B cell (primary cell): ENCODE measurements around the gene RSPH6A. TPM values are rescaled to one million over a fixed set of nuclear protein-coding genes. Genes with fewer than 3 reads are reported as not detected.

Source experiments
- ATAC-seq: fragments of 200-7000 bp; cut with Tn5 transposase; one replicate; pipeline ENCODE4 v1.10.0; 2021; ENCODE audit warnings: low read depth, mild to moderate bottlenecking, moderate number of reproducible peaks, moderate library complexity
- CTCF ChIA-PET: fragments of 350-600 bp; sonication (Branson Sonifier 250); formaldehyde crosslinking; loops from one replicate; lab custom pipeline; 2021; ENCODE audit warnings: antibody characterized with exemption, inconsistent platforms; lab: Charles Lee
- POLR2A ChIA-PET: fragments of 350-600 bp; sonication (Branson Sonifier 250); formaldehyde crosslinking; loops from one replicate; lab custom pipeline; 2021; ENCODE audit warnings: antibody characterized with exemption; lab: Charles Lee
- DNase-seq: peaks from one replicate; pipeline ENCODE4 v3.0.0; 2013
- H2AFZ ChIP-seq: 2 replicates; pipeline ENCODE4 v1.6.1; 2012; ENCODE audit warnings: mild to moderate bottlenecking, low read depth, low read length; ENCODE audit not compliant: insufficient read depth, poor library complexity, severe bottlenecking
- H3K27ac ChIP-seq, 2 donors: 1 replicate in 1 of 2; 2 replicates in 1 of 2; pipeline ENCODE4 v1.5.1; 2012 to 2013; ENCODE audit warnings: low read length in 2 of 2, mild to moderate bottlenecking in 2 of 2, moderate library complexity in 1 of 2
- H3K27me3 ChIP-seq, 4 experiments: fragments of 200-600 bp in 1 of 4; sonication (generic) in 1 of 4; replicated peaks in 1 of 4; 1 replicate in 2 of 4; 2 replicates in 2 of 4; pipeline versions ENCODE4 v1.6.1 to v1.7.0; 2013 to 2016; ENCODE audit warnings: low read length in 3 of 4, mild to moderate bottlenecking in 2 of 4, mixed read lengths in 1 of 4, moderate library complexity in 1 of 4; ENCODE audit not compliant: insufficient read depth in 4 of 4, control insufficient read depth in 3 of 4; ENCODE audit errors: control extremely low read depth in 1 of 4
- H3K36me3 ChIP-seq, 2 experiments: replicated peaks in 1 of 2; 1 replicate in 1 of 2; 2 replicates in 1 of 2; pipeline versions ENCODE4 v1.6.1 to v1.7.1; 2013; ENCODE audit warnings: low read length in 1 of 2; ENCODE audit not compliant: insufficient read depth in 2 of 2, control insufficient read depth in 1 of 2; ENCODE audit errors: control extremely low read depth in 1 of 2, extremely low read depth in 1 of 2
- H3K4me1 ChIP-seq, 2 donors: fragments of 200-600 bp in 1 of 2; sonication (generic) in 1 of 2; 1 replicate in 1 of 2; 2 replicates in 1 of 2; pipeline versions ENCODE4 v1.5.1 to v1.6.1; 2013 to 2017; ENCODE audit warnings: low read length in 2 of 2; ENCODE audit not compliant: control insufficient read depth in 2 of 2, insufficient read depth in 2 of 2
- H3K4me2 ChIP-seq: replicated peaks from 2 replicates; pipeline ENCODE3; 2012; ENCODE audit warnings: mild to moderate bottlenecking, low read depth, low read length; ENCODE audit not compliant: poor library complexity, severe bottlenecking
- H3K4me3 ChIP-seq, 5 experiments: fragments of 200-600 bp in 1 of 5; sonication (generic) in 1 of 5; 1 replicate in 3 of 5; 2 replicates in 2 of 5; pipeline versions ENCODE4 v1.5.1 to v1.7.0; 2011 to 2016; ENCODE audit warnings: low read length in 4 of 5, mild to moderate bottlenecking in 4 of 5, low read depth in 2 of 5, control low read depth in 1 of 5, moderate library complexity in 1 of 5; ENCODE audit not compliant: insufficient read depth in 1 of 5; ENCODE audit errors: control extremely low read depth in 1 of 5, extremely low read depth in 1 of 5
- H3K79me2 ChIP-seq: fragments of 200-600 bp; sonication (generic); one replicate; pipeline ENCODE4 v1.6.0; 2016; ENCODE audit warnings: low read length; ENCODE audit not compliant: control insufficient read depth, insufficient read depth
- H3K9ac ChIP-seq: fragments of 200-600 bp; sonication (generic); 2 replicates; pipeline ENCODE4 v1.6.1; 2017; ENCODE audit warnings: mild to moderate bottlenecking, low read length, moderate library complexity
- H3K9me3 ChIP-seq, 3 donors: one replicate each; pipeline versions ENCODE4 v1.6.1 to v1.7.1; 2013; ENCODE audit warnings: low read length in 2 of 3; ENCODE audit not compliant: control insufficient read depth in 2 of 3, insufficient read depth in 1 of 3; ENCODE audit errors: control extremely low read depth in 1 of 3
- H4K20me1 ChIP-seq: 2 replicates; pipeline ENCODE4 v1.6.0; 2012; ENCODE audit warnings: mild to moderate bottlenecking, low read length; ENCODE audit not compliant: insufficient read depth, control insufficient read depth, poor library complexity, severe bottlenecking
- H3K27ac Mint-ChIP-seq: one replicate; pipeline ENCODE4 v1.8.0; 2021; ENCODE audit warnings: mixed read lengths
- H3K27me3 Mint-ChIP-seq: one replicate; pipeline ENCODE4 v1.8.0; 2021; ENCODE audit warnings: mixed read lengths
- H3K4me1 Mint-ChIP-seq: one replicate; pipeline ENCODE4 v1.8.0; 2021; ENCODE audit warnings: mixed read lengths
- H3K4me3 Mint-ChIP-seq: one replicate; pipeline ENCODE4 v1.8.0; 2021; ENCODE audit warnings: mixed read lengths
- H3K9me3 Mint-ChIP-seq: one replicate; pipeline ENCODE4 v1.8.0; 2022; ENCODE audit warnings: mixed read lengths; ENCODE audit not compliant: insufficient read depth
- CTCF ChIP-seq: fragments of 200-600 bp; IDR thresholded peaks from one replicate; pipeline ENCODE4 v1.8.0; 2022; ENCODE audit warnings: antibody characterized with exemption, mild to moderate bottlenecking
- EZH2 ChIP-seq: IDR thresholded peaks from 2 replicates; pipeline ENCODE4 v1.6.1; 2012; ENCODE audit warnings: borderline replicate concordance, low read depth, mild to moderate bottlenecking, moderate library complexity, low read length; ENCODE audit not compliant: insufficient read depth, poor library complexity, severe bottlenecking
- WGBS: methylation state at CpG from one replicate; pipeline ENCODE4 v1.1.5; 2013; ENCODE audit warnings: missing lambda C conversion rate; ENCODE audit not compliant: insufficient coverage; 5-methylcytosine and 5-hydroxymethylcytosine counted together
- intact Hi-C: fragments of 100-400 bp; cut with micrococcal nuclease; formaldehyde crosslinking; loops from one replicate; pipeline ENCODE4 v1.10.0; 2022
- polyA plus RNA-seq: library from polyadenylated mRNA; depleted of rRNA; stranded (reverse); fragments of >200 nt; gene quantifications from 2 replicates; pipeline ENCODE4 v1.2.3, GENCODE V29; 2012
- total RNA-seq, 2 donors: library from RNA; stranded (reverse); fragments of 120-200 nt in 1 of 2; gene quantifications; 1 replicate in 1 of 2; 2 replicates in 1 of 2; pipeline versions ENCODE4 v1.2.3 to v1.2.4, GENCODE V29; 2013 to 2022

The RSPH6A gene
- total and polyA plus RNA-seq, 2 donors (not counting 1 experiment from before 2014, with no cell fraction given) = 0.03 to 0.62 TPM

- ChIA-PET POLR2A (no interaction called here), CTCF (interaction anchor here (0.5 to 1.9 kb wide), 2 partner anchors 38 to 1494 kb away, joined by 3 to 4 read pairs; partner anchors contain the start of gene SYMPK)
- Histone ChIP-seq H3K36me3 (peaks cover 2 to 73% of the 10 kb centered on the region in 2 experiments), H3K4me1 (no peaks in the 10 kb centered on the region), H2AFZ (no peak overlapping the region), H3K27me3 (no peaks in the 10 kb centered on the region), H3K9me3 (no peaks in the 10 kb centered on the region), H3K4me2 (no peak overlapping the region), H3K79me2 (no peaks in the 10 kb centered on the region), H4K20me1 (no peaks in the 10 kb centered on the region), H3K27ac (no peak overlapping the region), H3K9ac (no peak overlapping the region), H3K4me3 (no peak overlapping the region)
- ATAC-seq (no peak), DNase-seq (no peak)
- Mint-ChIP-seq H3K9me3 (no peaks in the 10 kb centered on the region), H3K27ac (no peak overlapping the region), H3K4me1 (no peaks in the 10 kb centered on the region), H3K27me3 (no peaks in the 10 kb centered on the region), H3K4me3 (no peak overlapping the region)
- 100% methylated on average over 1 of the region's 8 CpGs for WGBS
- TF ChIP-seq CTCF (no peak), EZH2 (no peak)
- intact Hi-C loops = no loop called here
Measured at GRCh38 chr19:45825263-45825605, 10.1 kb upstream of the RSPH6A start.

- Histone ChIP-seq H2AFZ (no peak overlapping the region), H3K9ac (no peak overlapping the region), H3K36me3 (peaks cover 2 to 72% of the 10 kb centered on the region in 2 experiments), H3K4me1 (no peaks in the 10 kb centered on the region), H3K4me2 (no peak overlapping the region), H3K79me2 (no peaks in the 10 kb centered on the region), H3K9me3 (no peaks in the 10 kb centered on the region), H4K20me1 (no peaks in the 10 kb centered on the region), H3K27me3 (no peaks in the 10 kb centered on the region), H3K27ac (no peak overlapping the region), H3K4me3 (no peak overlapping the region)
- TF ChIP-seq EZH2 = no peak
- TF ChIP-seq CTCF = no peak
- no peak overlapping the region for H3K27ac Mint-ChIP-seq
- ChIA-PET CTCF (interaction anchor here (1.9 kb wide), 1 partner anchor 38 kb away, joined by 3 read pairs; the partner anchor contains the start of gene SYMPK), POLR2A (no interaction called here)
- H3K4me1 Mint-ChIP-seq = no peaks in the 10 kb centered on the region
- no peaks in the 10 kb centered on the region for H3K27me3 Mint-ChIP-seq
- no peak overlapping the region for H3K4me3 Mint-ChIP-seq
- DNase-seq (no peak), ATAC-seq (no peak)
- H3K9me3 Mint-ChIP-seq = no peaks in the 10 kb centered on the region
- intact Hi-C loops = no loop called here
- WGBS = 95% methylated on average over 25 of the region's 26 CpGs
Measured at GRCh38 chr19:45824531-45825262, 9.6 kb upstream of the RSPH6A start.
